Measurements from ENCODE around the gene C3orf18. TPM values are rescaled to one million over a fixed set of nuclear protein-coding genes. Genes with fewer than 3 reads are reported as not detected.

Gene C3orf18
- total RNA-seq, 1 experiment from 2014 or later = 10.1 TPM

GRCh38 chr3:50533807-50534461, 33.6 kb downstream of the C3orf18 start (continued):
- no peak for TF ChIP-seq REST (IDR thresholded peaks at IDR 0.05; ENCODE audit: low read depth)

GRCh38 chr3:50533316-50533715, 34.2 kb downstream of the C3orf18 start:
- H3K27me3 ChIP-seq (ENCODE audit: insufficient read depth, low read length) = peaks cover 15% of the 10 kb centered on the region; the same call in 1 of the 2 replicates
- H4K20me1 ChIP-seq (ENCODE audit: insufficient read depth) = no peaks in the 10 kb centered on the region
- RAD21 ChIA-PET (ENCODE audit: low non-redundant PET in 1 of 2, low total read pairs in 2 of 2, uncharacterized antibody in 2 of 2, unreplicated experiment in 2 of 2) = no interaction called here
- H3K79me2 ChIP-seq (ENCODE audit: insufficient read depth, low read length) = no peaks in the 10 kb centered on the region
- H3K4me1 ChIP-seq (ENCODE audit: control insufficient read depth in 1 of 2, insufficient read depth in 2 of 2, low read length in 2 of 2) = peaks cover 0 to 9% of the 10 kb centered on the region in 2 experiments; a peak in 2 of 4 replicates
- H3K27ac ChIP-seq (ENCODE audit: low read depth, low read length) = no peak overlapping the region
- no peak overlapping the region for H2AFZ ChIP-seq (ENCODE audit: low read depth, low read length, poor library complexity, severe bottlenecking)
- H3K36me3 ChIP-seq (ENCODE audit: control insufficient read depth in 1 of 2, insufficient read depth in 2 of 2, low read length in 2 of 2) = no peaks in the 10 kb centered on the region
- no TSS peak for BruUV-seq (replicated peaks)
- H3K9me3 ChIP-seq (ENCODE audit: control insufficient read depth in 1 of 2, insufficient read depth in 1 of 2, low read depth in 1 of 2, low read length in 2 of 2) = no peaks in the 10 kb centered on the region
- POLR2A ChIA-PET = no interaction called here
- intact Hi-C loops (cut with micrococcal nuclease) = no loop called here
- DNase-seq (ENCODE audit: low read depth, low spot score) (no peak), ATAC-seq (no peak)
- no peak overlapping the region for H3K4me2 ChIP-seq (ENCODE audit: low read length)
- H3K9me2 ChIP-seq (ENCODE audit: insufficient read depth) = no peaks in the 10 kb centered on the region
- no peak overlapping the region for H3K4me3 ChIP-seq (replicated peaks in 1 of 2; ENCODE audit: low read depth in 1 of 2, low read length in 2 of 2)
- TF ChIP-seq ZBTB33 (IDR thresholded peaks at IDR 0.05; ENCODE audit: extremely low read depth, insufficient replicate concordance, low read length) = no peak
- TF ChIP-seq SP1 (IDR thresholded peaks at IDR 0.05; ENCODE audit: low read depth) = no peak
- no peak for TF ChIP-seq SIN3A (IDR thresholded peaks at IDR 0.05; ENCODE audit: low read depth)
- no peak for TF ChIP-seq CBX3 (IDR thresholded peaks at IDR 0.05; ENCODE audit: low read depth)
- no peak for TF ChIP-seq MAX (IDR thresholded peaks at IDR 0.05)
- TF ChIP-seq ATF3 (IDR thresholded peaks at IDR 0.05) = no peak
- no peak overlapping the region for H3K9ac ChIP-seq (ENCODE audit: low read length)
- CTCF ChIA-PET = no interaction called here
